Measurements from ENCODE around the gene LHFPL4.

DNA sequence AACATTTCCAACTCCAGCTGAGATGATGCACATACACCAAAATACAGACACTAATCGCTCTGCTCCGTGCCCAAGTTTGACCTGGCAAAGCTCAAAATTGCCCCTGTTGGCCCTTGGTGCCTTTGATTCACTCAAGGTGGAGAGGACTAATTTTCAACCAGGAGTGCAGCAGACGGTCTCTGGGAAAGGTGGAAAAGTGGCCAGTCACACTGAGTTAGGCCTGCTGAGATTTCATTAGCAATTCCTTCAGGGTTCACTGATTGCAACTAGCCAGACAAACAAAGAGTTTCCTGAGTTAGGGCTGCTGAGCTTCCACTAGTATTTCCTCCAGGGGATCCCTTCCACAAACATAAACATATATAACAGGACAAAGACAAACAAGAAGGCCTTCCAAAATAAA lies 28.7 kb upstream of the LHFPL4 start:
- TF ChIP-seq, protein P1, sequence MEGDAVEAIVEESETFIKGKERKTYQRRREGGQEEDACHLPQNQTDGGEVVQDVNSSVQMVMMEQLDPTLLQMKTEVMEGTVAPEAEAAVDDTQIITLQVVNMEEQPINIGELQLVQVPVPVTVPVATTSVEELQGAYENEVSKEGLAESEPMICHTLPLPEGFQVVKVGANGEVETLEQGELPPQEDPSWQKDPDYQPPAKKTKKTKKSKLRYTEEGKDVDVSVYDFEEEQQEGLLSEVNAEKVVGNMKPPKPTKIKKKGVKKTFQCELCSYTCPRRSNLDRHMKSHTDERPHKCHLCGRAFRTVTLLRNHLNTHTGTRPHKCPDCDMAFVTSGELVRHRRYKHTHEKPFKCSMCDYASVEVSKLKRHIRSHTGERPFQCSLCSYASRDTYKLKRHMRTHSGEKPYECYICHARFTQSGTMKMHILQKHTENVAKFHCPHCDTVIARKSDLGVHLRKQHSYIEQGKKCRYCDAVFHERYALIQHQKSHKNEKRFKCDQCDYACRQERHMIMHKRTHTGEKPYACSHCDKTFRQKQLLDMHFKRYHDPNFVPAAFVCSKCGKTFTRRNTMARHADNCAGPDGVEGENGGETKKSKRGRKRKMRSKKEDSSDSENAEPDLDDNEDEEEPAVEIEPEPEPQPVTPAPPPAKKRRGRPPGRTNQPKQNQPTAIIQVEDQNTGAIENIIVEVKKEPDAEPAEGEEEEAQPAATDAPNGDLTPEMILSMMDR (IDR thresholded peaks at IDR 0.05; ENCODE audit: low read depth, low read length, missing input control), result no peak
- TF ChIP-seq RXRA (IDR thresholded peaks at IDR 0.05) (no peak), GABPA (IDR thresholded peaks at IDR 0.05 in 1 of 2, conservative IDR thresholded peaks at IDR 0.05 in 1 of 2) (no peak), HNF4G (IDR thresholded peaks at IDR 0.05) (no peak), FOXA2 (IDR thresholded peaks at IDR 0.05) (no peak), YY1 (IDR thresholded peaks at IDR 0.05) (no peak), HNF4A (conservative IDR thresholded peaks at IDR 0.05) (no peak)
- TF ChIP-seq, protein P2, sequence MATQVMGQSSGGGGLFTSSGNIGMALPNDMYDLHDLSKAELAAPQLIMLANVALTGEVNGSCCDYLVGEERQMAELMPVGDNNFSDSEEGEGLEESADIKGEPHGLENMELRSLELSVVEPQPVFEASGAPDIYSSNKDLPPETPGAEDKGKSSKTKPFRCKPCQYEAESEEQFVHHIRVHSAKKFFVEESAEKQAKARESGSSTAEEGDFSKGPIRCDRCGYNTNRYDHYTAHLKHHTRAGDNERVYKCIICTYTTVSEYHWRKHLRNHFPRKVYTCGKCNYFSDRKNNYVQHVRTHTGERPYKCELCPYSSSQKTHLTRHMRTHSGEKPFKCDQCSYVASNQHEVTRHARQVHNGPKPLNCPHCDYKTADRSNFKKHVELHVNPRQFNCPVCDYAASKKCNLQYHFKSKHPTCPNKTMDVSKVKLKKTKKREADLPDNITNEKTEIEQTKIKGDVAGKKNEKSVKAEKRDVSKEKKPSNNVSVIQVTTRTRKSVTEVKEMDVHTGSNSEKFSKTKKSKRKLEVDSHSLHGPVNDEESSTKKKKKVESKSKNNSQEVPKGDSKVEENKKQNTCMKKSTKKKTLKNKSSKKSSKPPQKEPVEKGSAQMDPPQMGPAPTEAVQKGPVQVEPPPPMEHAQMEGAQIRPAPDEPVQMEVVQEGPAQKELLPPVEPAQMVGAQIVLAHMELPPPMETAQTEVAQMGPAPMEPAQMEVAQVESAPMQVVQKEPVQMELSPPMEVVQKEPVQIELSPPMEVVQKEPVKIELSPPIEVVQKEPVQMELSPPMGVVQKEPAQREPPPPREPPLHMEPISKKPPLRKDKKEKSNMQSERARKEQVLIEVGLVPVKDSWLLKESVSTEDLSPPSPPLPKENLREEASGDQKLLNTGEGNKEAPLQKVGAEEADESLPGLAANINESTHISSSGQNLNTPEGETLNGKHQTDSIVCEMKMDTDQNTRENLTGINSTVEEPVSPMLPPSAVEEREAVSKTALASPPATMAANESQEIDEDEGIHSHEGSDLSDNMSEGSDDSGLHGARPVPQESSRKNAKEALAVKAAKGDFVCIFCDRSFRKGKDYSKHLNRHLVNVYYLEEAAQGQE (IDR thresholded peaks at IDR 0.05), result no peak
- TF ChIP-seq, protein P3, sequence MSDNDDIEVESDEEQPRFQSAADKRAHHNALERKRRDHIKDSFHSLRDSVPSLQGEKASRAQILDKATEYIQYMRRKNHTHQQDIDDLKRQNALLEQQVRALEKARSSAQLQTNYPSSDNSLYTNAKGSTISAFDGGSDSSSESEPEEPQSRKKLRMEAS (IDR thresholded peaks at IDR 0.05), result no peak

All from liver (tissue), 3 donors.